OCI-LY7 (cell line): ENCODE data around the gene CTNNA3. TPM values are rescaled to one million over a fixed set of nuclear protein-coding genes. Genes with fewer than 3 reads are reported as not detected.

Experiments
- BruUV-seq: library from RNA; stranded (reverse); fragments of 400-500 nt; replicated peaks from 2 replicates; lab custom pipeline; 2021; lab: Mats Ljungman, UMichigan
- CTCF ChIA-PET: fragments of 300-600 bp; sonication (Branson Sonifier 250); formaldehyde crosslinking; loops from one replicate; lab custom pipeline; 2022; ENCODE audit warnings: antibody characterized with exemption; ENCODE audit not compliant: unreplicated experiment; lab: Charles Lee
- POLR2A ChIA-PET: fragments of 300-600 bp; sonication (Branson Sonifier 250); formaldehyde crosslinking; loops from one replicate; lab custom pipeline; 2022; ENCODE audit warnings: antibody characterized with exemption; lab: Charles Lee
- DNase-seq: peaks from one replicate; pipeline ENCODE4 v3.0.0-alpha.2; 2015; ENCODE audit warnings: low spot score
- H2AFZ ChIP-seq: fragments of 200-600 bp; sonication (generic), shearing (Covaris generic); 2 replicates; pipeline ENCODE4 v1.6.1; 2014; ENCODE audit warnings: mild to moderate bottlenecking, antibody characterized with exemption, low read length, moderate library complexity
- H3K27ac ChIP-seq: fragments of 200-600 bp; sonication (generic); 2 replicates; pipeline ENCODE4 v1.5.1; 2014; ENCODE audit warnings: mixed run types, low read depth, mild to moderate bottlenecking, moderate library complexity, low read length, inconsistent platforms; ENCODE audit not compliant: poor library complexity, severe bottlenecking
- H3K36me3 ChIP-seq: fragments of 200-600 bp; sonication (generic); 2 replicates; pipeline ENCODE4 v1.6.1; 2014; ENCODE audit warnings: mild to moderate bottlenecking, antibody characterized with exemption, low read length, moderate library complexity, mixed read lengths; ENCODE audit not compliant: insufficient read depth
- H3K4me1 ChIP-seq: fragments of 200-600 bp; sonication (generic); 2 replicates; pipeline ENCODE4 v1.5.1; 2014; ENCODE audit warnings: mild to moderate bottlenecking, low read length; ENCODE audit not compliant: insufficient read depth, poor library complexity, severe bottlenecking
- H3K4me2 ChIP-seq: fragments of 200-600 bp; sonication (generic); 2 replicates; pipeline ENCODE4 v1.6.1; 2014; ENCODE audit warnings: mild to moderate bottlenecking, low read length
- H3K4me3 ChIP-seq: fragments of 200-600 bp; sonication (generic); 2 replicates; pipeline ENCODE4 v1.5.1; 2014; ENCODE audit warnings: mild to moderate bottlenecking, low read depth, low read length; ENCODE audit not compliant: poor library complexity, severe bottlenecking
- H3K79me2 ChIP-seq: fragments of 200-600 bp; sonication (generic); 2 replicates; pipeline ENCODE4 v1.6.1; 2016; ENCODE audit warnings: low read depth, mild to moderate bottlenecking, low read length, moderate library complexity, mixed read lengths; ENCODE audit not compliant: insufficient read depth
- H3K9me2 ChIP-seq: fragments of 200-600 bp; sonication (generic); 2 replicates; pipeline ENCODE4 v1.6.1; 2016; ENCODE audit warnings: mild to moderate bottlenecking, low read length, mixed read lengths; ENCODE audit not compliant: insufficient read depth
- H3K9me3 ChIP-seq: fragments of 200-600 bp; sonication (generic); 2 replicates; pipeline ENCODE4 v1.6.1; 2014; ENCODE audit warnings: mild to moderate bottlenecking, mixed run types, low read length, mixed read lengths
- H4K20me1 ChIP-seq: fragments of 200-600 bp; sonication (generic); 2 replicates; pipeline ENCODE4 v1.6.1; 2014; ENCODE audit warnings: mild to moderate bottlenecking, antibody characterized with exemption, low read length, moderate library complexity, mixed read lengths; ENCODE audit not compliant: insufficient read depth
- EZH2phosphoT487 ChIP-seq: fragments of 200-600 bp; sonication (generic); IDR thresholded peaks from 2 replicates; pipeline ENCODE4 v1.6.1; 2018; ENCODE audit warnings: low read depth, borderline replicate concordance, mild to moderate bottlenecking, mixed run types, antibody characterized with exemption, low read length, moderate library complexity, mixed read lengths
- intact Hi-C: fragments of 100-400 bp; cut with micrococcal nuclease; formaldehyde crosslinking; loops from one replicate; pipeline ENCODE4 v1.10.0; 2022; ENCODE audit not compliant: unreplicated experiment
- total RNA-seq, 2 experiments: library from RNA; depleted of rRNA in 1 of 2; stranded (reverse); fragments of >200 nt in 1 of 2; shearing (Covaris generic) in 1 of 2; gene quantifications; 2 replicates each; pipeline ENCODE4 v1.2.3, GENCODE V29; 2014 to 2022
- TF ChIP-seq, protein P1 (sequence below): fragments of 200-600 bp; sonication (generic); conservative IDR thresholded peaks from 2 replicates; pipeline ENCODE4 v1.5.1; 2014; ENCODE audit warnings: mild to moderate bottlenecking, antibody characterized with exemption, low read length, moderate library complexity, mixed read lengths

The CTNNA3 gene
- total RNA-seq, 2 experiments from 2014 or later, result not detected

- H3K4me3 ChIP-seq, result no peak overlapping the region
- DNase-seq, result no peak
- no peaks in the 10 kb centered on the region for H3K9me3 ChIP-seq
- no peak for TF ChIP-seq EZH2phosphoT487
- TF ChIP-seq, protein P1, sequence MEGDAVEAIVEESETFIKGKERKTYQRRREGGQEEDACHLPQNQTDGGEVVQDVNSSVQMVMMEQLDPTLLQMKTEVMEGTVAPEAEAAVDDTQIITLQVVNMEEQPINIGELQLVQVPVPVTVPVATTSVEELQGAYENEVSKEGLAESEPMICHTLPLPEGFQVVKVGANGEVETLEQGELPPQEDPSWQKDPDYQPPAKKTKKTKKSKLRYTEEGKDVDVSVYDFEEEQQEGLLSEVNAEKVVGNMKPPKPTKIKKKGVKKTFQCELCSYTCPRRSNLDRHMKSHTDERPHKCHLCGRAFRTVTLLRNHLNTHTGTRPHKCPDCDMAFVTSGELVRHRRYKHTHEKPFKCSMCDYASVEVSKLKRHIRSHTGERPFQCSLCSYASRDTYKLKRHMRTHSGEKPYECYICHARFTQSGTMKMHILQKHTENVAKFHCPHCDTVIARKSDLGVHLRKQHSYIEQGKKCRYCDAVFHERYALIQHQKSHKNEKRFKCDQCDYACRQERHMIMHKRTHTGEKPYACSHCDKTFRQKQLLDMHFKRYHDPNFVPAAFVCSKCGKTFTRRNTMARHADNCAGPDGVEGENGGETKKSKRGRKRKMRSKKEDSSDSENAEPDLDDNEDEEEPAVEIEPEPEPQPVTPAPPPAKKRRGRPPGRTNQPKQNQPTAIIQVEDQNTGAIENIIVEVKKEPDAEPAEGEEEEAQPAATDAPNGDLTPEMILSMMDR, result no peak
- H3K4me2 ChIP-seq, result no peak overlapping the region
- POLR2A ChIA-PET, result interaction anchor here (1.1 kb wide), 1 partner anchor 11 kb away, joined by 7 read pairs; no protein-coding TSS in a partner anchor
- H3K4me1 ChIP-seq, result no peaks in the 10 kb centered on the region
- no peaks in the 10 kb centered on the region for H4K20me1 ChIP-seq
- H2AFZ ChIP-seq, result no peak overlapping the region
- BruUV-seq, result no TSS peak
- no peaks in the 10 kb centered on the region for H3K79me2 ChIP-seq
- CTCF ChIA-PET, result no interaction called here
- H3K27ac ChIP-seq, result no peak overlapping the region
- H3K9me2 ChIP-seq, result no peaks in the 10 kb centered on the region
- intact Hi-C loops, result no loop called here
- no peaks in the 10 kb centered on the region for H3K36me3 ChIP-seq
These were observed 1366.8 kb downstream of the CTNNA3 start for GRCh38 chr10:66329147-66329546.

- H3K79me2 ChIP-seq, result no peaks in the 10 kb centered on the region
- CTCF ChIA-PET, result no interaction called here
- no peaks in the 10 kb centered on the region for H3K4me1 ChIP-seq
- no peak overlapping the region for H3K27ac ChIP-seq
- H3K36me3 ChIP-seq, result no peaks in the 10 kb centered on the region
- no TSS peak for BruUV-seq
- no peaks in the 10 kb centered on the region for H4K20me1 ChIP-seq
- H3K9me3 ChIP-seq, result no peaks in the 10 kb centered on the region
- intact Hi-C loops, result no loop called here
- no peak overlapping the region for H2AFZ ChIP-seq
- POLR2A ChIA-PET, result no interaction called here
- no peaks in the 10 kb centered on the region for H3K9me2 ChIP-seq
- TF ChIP-seq EZH2phosphoT487, result no peak
- TF ChIP-seq, protein P1, result no peak
- no peak overlapping the region for H3K4me2 ChIP-seq
- no peak for DNase-seq
- no peak overlapping the region for H3K4me3 ChIP-seq
These were observed 1369.1 kb downstream of the CTNNA3 start for GRCh38 chr10:66326876-66327275.

DNA sequence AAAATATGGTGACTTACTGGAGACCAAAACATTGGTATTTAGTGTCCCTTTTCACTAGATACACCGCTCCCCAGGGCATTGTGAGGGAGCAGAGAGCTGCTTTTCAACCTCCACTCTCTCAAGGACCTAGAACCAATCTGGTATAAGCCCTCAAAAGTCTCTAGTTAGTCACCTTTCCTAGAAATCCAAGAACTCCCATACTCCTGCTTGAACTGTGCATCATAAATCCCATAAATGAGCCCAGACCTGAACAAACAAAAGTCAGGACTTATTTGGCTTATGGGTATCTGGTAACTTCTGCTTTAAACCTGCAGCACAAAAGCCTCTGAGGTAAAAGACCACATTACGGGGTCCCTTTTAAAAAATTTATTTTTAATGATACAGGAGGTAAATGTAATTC, 1373.2 kb downstream of the CTNNA3 start:
- no peak for DNase-seq
- no peaks in the 10 kb centered on the region for H4K20me1 ChIP-seq
- no peaks in the 10 kb centered on the region for H3K9me3 ChIP-seq
- CTCF ChIA-PET, result no interaction called here
- no peak overlapping the region for H3K27ac ChIP-seq
- H3K4me1 ChIP-seq, result no peaks in the 10 kb centered on the region
- no peak overlapping the region for H3K4me2 ChIP-seq
- TF ChIP-seq EZH2phosphoT487, result no peak
- TF ChIP-seq, protein P1, result no peak
- POLR2A ChIA-PET, result no interaction called here
- no peak overlapping the region for H2AFZ ChIP-seq
- no peaks in the 10 kb centered on the region for H3K9me2 ChIP-seq
- intact Hi-C loops, result no loop called here
- BruUV-seq, result no TSS peak
- H3K79me2 ChIP-seq, result no peaks in the 10 kb centered on the region
- H3K4me3 ChIP-seq, result no peak overlapping the region
- no peaks in the 10 kb centered on the region for H3K36me3 ChIP-seq
